HG02678 (cell line): ENCODE data around the gene FAM78A.

ENCODE experiments used
- ATAC-seq: cut with Tn5 transposase; IDR thresholded peaks from one replicate; pipeline ENCODE4 v1.9.1; 2021; ENCODE audit warnings: mild to moderate bottlenecking, moderate library complexity; ENCODE audit not compliant: unreplicated experiment

FAM78A gene

DNA sequence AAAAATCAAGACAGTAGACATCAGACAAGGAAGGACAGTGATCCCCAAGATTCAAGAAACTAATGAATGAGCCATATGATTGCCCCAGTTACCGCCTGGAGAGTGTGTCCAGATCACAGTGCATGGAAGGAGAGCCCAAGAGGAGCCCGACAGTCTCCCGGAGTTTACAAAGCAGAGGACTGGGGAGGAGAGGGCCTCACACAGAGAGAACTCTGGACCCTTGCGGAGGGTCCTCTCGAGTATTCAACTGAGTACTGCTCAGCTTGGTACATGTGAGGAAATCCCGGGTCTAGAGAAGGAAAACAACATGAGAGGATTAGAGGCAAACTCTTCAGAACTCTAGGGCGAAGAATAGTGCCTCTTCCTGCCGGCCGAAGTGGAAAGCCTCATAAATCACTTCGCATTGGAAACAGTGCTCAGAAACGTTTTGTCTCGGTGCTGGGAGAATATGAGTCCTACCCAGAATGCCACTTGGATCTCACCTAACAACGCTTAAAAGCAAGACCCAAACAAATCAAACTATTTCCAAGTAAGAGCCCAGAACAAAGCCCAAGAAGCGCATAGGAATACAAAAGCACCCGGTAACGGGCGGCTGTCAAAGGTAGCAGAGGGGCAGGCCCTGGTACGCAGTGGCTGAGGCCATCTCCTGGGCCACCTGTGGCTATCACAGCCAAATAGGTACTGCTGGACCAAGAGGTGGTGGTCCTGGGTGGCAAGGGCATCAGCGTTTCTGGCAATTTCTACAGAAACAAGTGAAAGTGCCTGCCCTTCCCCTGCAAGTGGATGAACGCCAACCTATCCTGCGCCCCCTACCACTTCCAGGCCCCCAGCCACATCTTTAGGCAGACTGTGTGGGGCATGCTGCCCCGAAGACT, 36.0 kb downstream of the FAM78A start:
- no peak for ATAC-seq

DNA sequence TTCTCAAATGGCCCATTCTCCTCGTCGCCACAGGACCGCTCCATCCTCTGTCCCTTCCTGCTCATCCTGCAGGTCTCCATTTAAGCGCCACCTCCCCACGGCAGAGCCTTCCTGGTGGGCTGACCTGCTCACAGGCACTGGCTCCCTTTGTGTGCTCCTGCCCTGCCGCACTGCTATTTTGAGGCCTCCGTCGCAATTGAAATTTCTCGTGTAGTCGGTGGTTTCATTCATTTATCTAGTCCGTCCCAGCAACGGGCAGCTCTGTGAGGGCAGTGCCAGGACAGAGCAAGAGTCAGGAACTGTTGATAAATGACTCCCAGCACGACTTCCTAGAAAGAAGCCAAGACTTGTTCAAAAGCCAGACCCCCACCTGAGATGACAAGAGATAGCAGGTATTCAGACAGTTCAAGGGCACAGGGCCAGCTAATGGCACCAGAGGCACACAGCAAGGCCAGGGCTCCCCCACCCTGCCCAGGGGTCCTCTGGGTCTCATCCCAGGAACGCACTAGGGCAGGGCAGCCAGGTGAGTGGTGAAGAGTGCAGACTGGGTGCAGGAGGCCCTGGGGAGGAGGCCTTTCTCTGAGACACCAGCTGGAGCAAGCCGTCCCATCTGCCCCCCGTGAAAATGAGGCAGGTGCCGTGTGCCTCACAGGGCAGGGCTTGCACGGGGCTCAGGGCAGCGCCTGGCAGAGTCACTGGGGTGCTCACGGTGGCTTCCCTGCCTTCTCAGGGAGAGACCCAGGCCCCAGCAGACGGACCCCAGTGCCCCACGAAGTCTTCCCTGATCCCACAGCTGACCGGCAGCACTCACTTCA, 36.9 kb downstream of the FAM78A start:
- no peak for ATAC-seq

DNA sequence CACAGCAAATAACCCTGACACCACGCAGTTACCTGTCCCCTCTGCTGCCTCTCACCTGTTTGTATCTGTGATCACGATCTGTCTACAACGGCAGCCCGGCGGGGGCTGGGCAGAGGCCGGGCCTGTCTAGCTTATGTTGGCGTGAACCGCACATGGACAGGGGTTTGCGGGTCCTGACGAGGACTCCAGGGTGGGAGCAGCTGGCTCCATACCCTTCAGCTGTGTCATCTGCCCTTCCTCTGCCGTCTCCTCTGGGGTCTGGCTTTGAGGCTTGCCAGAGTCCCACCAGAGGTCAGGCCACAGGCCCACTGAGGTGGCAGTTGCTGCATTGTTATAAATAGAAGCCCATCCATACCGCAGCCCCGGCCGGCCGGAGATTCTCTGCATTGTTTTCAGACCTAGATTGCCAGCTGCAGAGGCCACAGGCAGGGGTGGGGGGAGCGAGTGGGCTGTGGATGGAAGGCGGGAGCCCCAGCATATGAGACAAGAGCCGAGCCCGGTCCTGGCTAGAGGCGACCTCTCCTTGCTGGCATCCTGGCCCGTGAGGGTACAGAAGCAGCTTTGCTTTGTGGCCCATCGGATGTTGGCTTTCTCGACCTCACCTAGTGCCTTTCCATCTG, 37.8 kb downstream of the FAM78A start:
- ATAC-seq, result peak; percentile 28

DNA sequence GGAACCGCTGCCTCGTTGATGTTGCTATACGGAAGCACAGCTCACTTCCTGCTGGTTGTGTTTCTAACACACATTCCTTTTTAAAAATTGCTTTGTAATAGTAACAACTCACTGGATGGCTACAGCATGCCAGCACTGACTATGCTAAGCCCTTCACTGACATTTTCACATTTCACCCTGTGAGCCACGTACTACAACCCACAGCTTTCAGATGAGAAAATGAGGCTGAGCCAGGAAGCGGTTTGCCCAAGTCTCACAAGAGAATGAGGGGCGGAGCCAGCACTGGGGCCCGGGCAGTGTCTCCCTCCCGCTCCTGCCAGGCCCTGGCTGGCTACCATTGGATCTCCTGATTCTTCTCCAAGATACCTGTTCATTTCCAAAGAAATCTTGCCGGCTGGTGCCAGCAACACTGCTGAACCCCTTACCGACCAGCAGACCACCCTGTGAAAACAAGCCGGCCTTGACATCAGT, 38.3 kb downstream of the FAM78A start:
- peak; percentile 88 for ATAC-seq

DNA sequence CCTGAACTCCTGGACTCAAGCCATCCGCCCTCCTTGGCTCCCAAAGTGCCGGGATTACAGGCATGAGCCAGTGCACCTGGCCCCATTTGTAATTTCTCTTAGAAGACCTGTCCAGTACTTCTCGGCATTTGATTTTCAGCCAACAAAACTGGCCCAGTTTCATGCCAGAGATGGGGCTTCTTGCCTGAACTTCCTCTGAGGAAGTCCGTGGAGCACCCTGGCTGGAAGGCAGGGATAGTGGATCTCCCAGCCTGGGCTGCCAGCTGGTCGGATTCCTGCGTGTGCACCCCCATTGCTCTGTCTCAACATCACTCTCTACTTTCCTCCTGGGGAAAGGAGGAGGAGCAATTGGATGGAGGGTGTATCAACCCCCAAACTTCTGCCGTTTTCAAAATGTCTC, 39.0 kb downstream of the FAM78A start:
- ATAC-seq, result no peak

DNA sequence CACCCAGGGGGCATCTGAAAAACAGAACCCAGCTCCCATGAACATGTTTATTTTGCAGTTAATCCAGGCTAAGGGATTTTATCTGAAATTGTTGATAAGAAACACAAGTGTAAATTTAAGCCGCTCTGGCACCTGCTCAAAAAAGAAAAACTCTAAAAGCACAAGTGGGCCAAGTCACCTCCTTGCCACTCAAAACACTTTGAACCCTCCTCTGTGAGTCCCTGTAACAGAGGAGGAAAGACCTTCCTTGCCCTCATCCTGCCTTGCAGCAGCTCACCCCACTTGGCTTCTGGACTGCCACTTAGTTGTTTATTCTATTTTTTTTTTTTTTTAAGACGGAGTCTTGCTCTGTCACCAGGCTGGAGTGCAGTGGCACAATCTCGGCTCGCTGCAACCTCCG, 39.5 kb downstream of the FAM78A start:
- ATAC-seq, result no peak

DNA sequence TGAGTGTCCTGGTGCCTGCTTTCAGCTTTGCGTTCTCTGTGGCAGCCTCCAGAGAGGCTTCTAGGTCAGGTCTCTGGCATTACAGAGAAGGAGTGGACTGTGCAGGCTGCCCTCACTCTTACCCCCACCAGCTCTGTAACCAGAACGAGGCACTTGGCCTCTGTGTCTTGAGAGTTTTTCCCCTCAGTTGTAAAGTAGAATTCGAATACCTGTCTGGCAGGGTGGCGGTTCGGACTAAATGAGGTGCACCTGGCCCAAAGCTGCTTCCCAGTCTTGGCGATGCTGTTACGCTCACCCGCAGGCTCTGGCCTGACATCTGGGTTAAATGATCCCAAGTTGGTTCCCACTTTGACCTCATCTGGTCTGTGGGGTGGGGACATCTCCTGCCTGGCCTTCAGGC, 40.1 kb downstream of the FAM78A start:
- ATAC-seq, result no peak

DNA sequence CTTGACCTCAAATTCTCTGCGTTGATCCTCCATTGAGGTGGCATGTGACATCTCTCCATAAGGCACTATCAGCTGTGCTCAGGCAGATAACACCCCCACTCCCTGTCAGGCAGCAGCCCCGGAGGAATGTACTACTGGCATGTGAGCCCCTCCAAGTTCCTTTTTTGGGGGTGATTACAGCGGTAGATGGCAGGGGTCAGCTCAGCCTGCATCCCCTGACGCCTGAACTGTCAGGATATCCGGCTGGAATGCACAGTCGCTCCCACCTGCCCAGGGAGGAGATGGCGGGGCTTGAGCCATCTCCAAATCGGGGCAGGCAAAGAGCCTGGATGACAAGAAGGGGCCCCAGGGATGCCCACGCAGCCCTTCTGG, 40.8 kb downstream of the FAM78A start:
- no peak for ATAC-seq

DNA sequence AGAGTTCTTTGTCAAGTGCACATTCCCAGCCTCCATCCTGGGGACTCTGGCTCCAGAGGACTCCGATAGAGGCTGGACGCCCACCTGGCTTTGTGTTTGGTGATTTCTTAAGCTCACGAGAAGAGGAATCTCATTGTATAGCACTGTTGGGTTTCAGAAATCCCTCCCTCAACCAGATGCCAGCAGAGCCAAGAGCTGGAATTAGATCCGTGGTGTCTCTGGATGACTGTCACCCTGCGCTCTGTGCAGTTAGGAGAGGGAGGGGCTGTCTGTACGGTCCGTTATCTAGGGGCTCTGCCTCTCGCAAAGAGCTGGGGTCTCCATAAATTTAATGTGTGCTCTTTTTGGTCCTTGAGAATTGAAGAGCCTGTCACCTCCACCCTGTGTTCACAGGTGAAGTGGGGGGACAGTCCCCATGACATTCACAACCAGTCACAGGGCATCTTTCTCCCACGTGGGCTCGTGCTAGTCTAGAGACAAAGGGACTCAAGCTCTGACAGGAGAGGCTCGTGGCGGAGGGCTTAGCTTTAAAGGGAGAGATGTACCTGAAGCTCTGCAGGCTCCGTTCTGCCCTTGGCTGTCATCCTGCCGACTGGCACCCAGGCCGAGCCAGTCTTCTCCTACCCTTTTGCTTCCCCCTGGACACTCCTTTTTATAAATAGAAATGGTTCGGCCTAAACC, 41.4 kb downstream of the FAM78A start:
- ATAC-seq, result no peak

DNA sequence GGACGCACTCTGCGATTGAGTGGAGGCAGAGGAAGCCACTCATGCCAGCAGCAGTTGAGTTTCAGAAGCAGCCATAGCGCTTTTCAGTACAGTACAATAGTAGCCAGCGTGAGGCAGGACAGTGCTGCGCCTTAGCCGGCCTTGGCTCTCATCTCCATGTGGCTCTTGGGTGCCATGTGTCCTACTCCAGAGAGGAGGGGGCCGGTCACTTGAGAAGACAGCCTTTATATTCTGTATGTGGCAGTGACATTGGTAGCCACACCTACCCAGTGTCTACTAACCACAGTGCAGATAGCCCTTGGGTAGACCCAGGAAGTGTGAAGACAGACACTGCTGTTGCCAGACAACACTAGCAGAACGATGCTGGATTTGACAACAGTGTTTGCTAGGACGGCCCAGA, 42.3 kb downstream of the FAM78A start:
- no peak for ATAC-seq

DNA sequence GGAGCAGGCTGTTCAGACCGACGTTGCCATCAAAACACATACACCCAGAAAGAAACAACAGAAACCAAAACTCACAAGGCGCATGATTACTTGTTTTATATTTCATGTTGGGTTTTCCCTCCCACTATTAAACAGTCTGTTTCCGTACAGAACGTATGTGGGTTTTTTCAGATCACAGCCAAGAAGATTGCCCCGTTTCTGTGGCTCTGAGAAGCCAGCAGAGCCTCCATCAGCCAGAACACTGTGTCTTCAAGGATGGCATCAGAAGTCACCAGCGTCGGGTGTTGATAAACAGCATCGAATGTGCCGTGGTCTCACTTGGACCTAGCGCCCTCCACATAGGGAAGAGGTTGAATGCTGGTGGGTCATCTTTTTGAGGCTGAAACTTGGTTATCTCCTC, 42.8 kb downstream of the FAM78A start:
- ATAC-seq, result no peak

DNA sequence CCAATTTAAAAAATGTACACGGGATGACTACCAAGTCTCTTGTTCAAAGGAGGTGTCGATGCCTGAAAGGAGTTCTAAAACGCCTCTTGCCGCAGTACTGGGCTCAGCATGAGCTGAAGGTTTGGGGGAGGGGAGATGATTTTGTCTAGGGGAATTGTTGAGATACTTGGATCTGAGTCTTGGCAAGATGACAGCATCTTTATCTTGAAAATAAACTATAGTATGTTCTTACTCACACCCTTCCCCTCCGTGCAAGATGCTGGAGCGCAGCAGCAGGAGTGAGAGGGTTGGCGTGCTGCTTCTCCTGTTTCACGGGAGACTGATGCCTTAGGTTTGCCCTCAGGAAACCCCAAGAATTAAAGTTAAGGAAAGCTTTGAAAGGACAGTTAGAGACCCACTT, 47.3 kb downstream of the FAM78A start:
- ATAC-seq, result no peak

DNA sequence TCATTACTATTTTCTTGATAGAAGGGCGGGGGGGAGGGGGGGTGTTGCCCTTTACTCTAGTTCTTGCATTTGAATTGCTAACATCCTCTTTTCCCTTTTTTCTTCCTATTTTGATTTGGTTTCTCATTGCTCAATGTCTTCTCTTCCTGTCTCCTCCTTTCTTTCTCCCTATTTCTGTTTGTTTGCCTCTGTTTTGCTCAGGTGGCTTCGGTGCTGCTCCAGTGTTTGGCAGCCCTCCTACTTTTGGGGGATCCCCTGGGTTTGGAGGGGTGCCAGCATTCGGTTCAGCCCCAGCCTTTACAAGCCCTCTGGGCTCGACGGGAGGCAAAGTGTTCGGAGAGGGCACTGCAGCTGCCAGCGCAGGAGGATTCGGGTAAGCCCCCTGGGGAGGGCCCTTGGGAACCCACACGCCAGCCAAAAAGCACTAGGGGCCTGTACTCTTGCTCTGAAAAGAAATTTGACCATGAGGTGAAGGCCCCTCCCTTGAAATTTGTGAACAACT, 48.3 kb downstream of the FAM78A start:
- no peak for ATAC-seq

DNA sequence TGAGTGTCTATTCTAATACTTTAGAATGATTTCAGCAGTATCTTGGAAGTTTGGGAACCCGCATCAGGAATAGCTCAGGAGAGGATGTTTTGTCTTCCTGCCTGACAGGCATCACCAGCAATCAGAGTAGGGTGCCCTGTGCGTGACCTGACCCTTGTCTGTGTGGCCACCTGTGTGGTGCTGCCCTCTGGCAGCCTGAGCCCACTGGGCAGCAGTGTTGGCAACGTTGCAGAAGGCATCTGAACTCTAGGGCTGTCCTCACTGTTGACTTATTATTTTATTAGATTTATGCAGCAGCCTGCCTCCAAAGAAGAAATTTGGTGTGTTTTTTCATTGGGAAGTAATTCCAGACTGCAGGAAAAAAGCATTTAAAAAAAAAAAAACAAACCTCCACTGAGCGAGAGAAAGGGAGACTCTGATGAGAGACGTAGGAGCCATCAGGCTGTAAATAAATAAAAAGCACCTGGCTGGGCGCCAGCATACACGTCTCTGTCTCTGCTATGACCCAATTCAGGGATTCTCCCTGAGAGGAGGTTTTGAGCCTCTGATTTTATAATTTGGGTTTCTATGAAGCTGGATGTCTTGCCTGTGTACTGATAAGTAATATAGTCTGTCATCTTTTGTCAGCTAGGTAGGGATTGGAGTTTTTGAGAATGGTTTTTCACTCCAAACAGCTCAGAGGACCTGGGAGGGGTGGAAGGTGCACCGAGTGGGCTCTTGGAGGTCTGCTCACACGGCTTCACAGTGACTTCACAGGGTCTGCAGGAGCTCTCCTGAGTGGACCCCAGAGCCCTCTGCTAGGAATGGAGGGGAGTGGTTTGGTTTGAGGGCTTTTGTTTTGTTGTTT, 49.0 kb downstream of the FAM78A start:
- ATAC-seq, result no peak

DNA sequence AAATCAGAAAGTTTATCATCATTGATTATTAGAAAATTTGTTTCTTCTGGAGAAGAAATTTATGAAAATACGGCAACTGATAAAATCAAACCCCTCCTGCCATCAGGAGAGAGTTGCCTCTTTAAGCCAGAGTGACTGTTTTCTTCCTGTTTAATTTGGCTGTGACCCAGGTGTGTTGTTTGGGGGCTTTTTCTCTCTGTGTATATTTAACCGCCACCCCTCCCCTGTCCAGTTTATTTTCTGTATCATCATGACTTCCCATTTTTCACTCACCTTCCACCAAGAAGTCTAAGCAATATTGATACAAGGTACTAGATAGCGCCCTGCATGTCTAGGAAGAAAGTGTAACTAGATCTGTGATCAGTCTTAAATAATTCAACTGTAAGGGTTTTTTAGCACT, 50.1 kb downstream of the FAM78A start:
- no peak for ATAC-seq

DNA sequence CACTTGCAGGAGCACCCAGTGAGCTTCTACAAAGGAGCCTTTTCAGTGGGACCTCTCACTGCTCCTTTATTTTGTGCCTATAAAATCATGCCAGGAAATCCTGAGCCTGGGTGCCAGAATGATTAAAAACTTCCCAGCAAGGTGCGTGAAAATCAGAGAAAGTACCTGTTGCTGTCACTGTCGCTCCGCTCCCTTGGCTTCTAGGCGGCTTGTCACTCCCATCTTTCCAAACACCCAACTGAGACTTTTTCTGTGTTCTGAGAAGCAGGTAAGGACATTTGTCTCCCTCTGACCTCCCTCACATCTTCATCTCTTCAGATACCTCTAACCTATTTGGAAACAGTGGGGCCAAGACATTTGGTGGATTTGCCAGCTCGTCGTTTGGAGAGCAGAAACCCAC, 53.9 kb downstream of the FAM78A start:
- ATAC-seq, result no peak

DNA sequence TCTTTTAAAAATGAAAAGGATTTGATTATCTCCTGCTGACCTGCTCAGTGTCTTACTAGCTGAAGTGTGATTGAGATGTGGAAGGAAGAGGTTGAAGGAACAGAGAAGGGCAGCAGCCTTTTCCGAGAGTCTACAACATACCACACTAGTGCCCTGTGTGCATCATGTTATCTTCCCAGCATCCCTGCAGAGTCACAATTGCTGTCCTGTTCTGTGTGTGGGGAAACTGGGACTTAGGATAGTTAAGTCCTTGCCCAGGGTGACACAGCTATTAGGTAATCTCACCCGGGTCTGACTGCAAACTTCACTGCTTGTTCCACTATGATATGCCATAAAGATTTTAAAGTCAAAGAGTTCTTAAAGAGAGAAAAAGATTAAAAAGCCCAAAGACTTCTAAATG, 55.8 kb downstream of the FAM78A start:
- ATAC-seq, result no peak

DNA sequence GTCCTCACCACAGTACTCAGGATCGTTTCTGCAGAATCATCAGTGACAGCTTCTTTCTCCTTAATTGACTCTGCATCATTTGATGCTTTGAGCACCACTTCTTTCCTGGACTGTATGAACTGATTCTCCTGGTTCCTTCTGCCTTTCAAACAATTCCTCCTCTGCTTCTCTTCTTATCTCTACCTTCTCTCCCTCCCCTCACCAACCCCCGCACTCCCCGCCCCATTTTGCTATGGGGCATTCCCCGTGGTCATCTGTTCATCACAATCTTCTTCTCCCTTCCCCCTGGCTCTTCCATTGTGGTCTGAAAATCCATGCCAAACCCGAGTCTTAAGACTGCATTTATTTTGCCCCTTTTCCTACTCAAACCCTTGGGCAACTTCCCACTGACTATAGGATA, 57.9 kb downstream of the FAM78A start:
- ATAC-seq, result no peak

DNA sequence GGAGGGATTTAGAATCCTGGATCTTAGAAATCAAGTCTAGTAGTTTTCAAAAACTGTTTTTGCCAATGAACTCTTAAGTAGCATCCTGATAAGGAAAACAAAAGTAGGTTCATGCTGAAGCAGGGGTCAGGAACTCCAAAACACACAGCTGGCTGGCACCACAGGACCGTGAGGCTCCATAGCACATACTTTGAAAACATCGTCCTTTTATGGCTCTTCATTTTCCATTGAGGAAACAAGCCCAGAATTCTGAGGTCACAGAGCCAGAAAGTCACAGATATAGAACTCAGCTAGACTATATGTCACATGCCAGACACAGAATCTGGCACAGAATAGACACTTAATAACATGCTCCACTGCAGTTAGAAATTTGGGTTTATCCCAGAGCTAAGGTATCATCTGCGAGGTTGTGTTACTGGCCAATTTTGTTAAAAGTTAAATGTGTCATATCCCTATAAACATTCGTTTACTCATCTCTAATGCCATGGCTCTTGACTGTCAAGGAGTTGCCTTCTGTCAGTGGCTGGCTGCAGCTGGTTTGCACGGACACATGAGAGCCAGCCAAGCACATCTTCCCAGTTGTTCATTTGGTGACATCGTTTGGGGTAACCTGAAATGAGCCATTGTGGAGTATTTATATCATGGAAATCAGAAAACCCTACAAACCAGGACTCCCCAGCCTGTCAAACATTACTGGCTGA, 58.8 kb downstream of the FAM78A start:
- no peak for ATAC-seq
